Heart left ventricle (tissue), 16 donors: ENCODE data around the gene TTYH1. TPM values are rescaled to one million over a fixed set of nuclear protein-coding genes. Genes with fewer than 3 reads are reported as not detected.

Experiments used
- ATAC-seq, 4 donors: fragments of 200-7000 bp; cut with Tn5 transposase; one replicate each; pipeline ENCODE4 v1.9.1; 2020 to 2022; ENCODE audit warnings: moderate library complexity in 4 of 4, mild to moderate bottlenecking in 3 of 4, moderate number of reproducible peaks in 1 of 4
- DNase-seq, 5 donors: peaks; one replicate each; pipeline ENCODE4 v3.0.0-alpha.2; 2020
- H3K27ac ChIP-seq, 12 donors: fragments of 200-600 bp; sonication (generic) in 4 of 12; one replicate each; pipeline versions ENCODE4 v1.5.0 to v1.8.0; 2016 to 2022; ENCODE audit warnings: mild to moderate bottlenecking in 2 of 12
- H3K27me3 ChIP-seq, 9 donors: fragments of 200-600 bp; sonication (generic) in 2 of 9; one replicate each; pipeline versions ENCODE4 v1.5.1 to v1.8.0; 2016 to 2022; ENCODE audit warnings: mild to moderate bottlenecking in 3 of 9
- H3K36me3 ChIP-seq, 9 donors: fragments of 200-600 bp; sonication (generic) in 2 of 9; one replicate each; pipeline versions ENCODE4 v1.5.0 to v1.8.0; 2018 to 2022; ENCODE audit warnings: mild to moderate bottlenecking in 2 of 9
- H3K4me1 ChIP-seq, 12 donors: fragments of 200-600 bp; sonication (generic) in 4 of 12; one replicate each; pipeline versions ENCODE4 v1.5.0 to v1.8.0; 2016 to 2022; ENCODE audit warnings: mild to moderate bottlenecking in 3 of 12
- H3K4me3 ChIP-seq, 12 donors: fragments of 200-600 bp; sonication (generic) in 4 of 12; one replicate each; pipeline versions ENCODE4 v1.5.0 to v1.8.0; 2017 to 2022; ENCODE audit warnings: mild to moderate bottlenecking in 9 of 12, moderate library complexity in 4 of 12
- H3K9me3 ChIP-seq, 12 donors: fragments of 200-600 bp; sonication (generic) in 4 of 12; one replicate each; pipeline versions ENCODE4 v1.5.0 to v1.8.0; 2016 to 2022; ENCODE audit warnings: mild to moderate bottlenecking in 1 of 12
- POLR2A ChIP-seq, 2 donors: fragments of 450-650 bp; IDR thresholded peaks; one replicate each; pipeline ENCODE4 v1.6.1; 2017; ENCODE audit warnings: antibody characterized with exemption in 2 of 2, mild to moderate bottlenecking in 2 of 2, moderate library complexity in 2 of 2
- WGBS, 4 donors: extraction: QIAGEN DNeasy Blood & Tissue Kit in 2 of 4; methylation state at CpG; one replicate each; pipeline versions ENCODE4 v1.1.5 to v1.1.7; 2013 to 2018; 5-methylcytosine and 5-hydroxymethylcytosine counted together
- intact Hi-C, 10 donors: fragments of 100-400 bp; cut with DNase I; formaldehyde crosslinking; loops; one replicate each; pipeline versions ENCODE4 v1.11.1 to v1.14.2; 2022
- polyA plus RNA-seq, 2 donors: library from polyadenylated mRNA; stranded (reverse); fragments of 200-250 nt; gene quantifications; one replicate each; pipeline ENCODE4 v1.2.3, GENCODE V29; 2013
- total RNA-seq, 9 donors: library from RNA; depleted of rRNA in 2 of 9; stranded (reverse); fragments of >200 nt in 2 of 9; fragmentation: NEBNext Ultra II Directional in 3 of 9; extraction: Animal tissue kit (Norgen Biotek cat#: 25700) in 3 of 9; gene quantifications; one replicate each; pipeline versions ENCODE4 v1.1.0 to v1.2.4, GENCODE V29; 2016 to 2023
- TF ChIP-seq, protein P1 (sequence below), 12 donors: fragments of 200-600 bp; sonication (generic) in 4 of 12; IDR thresholded peaks; one replicate each; pipeline versions ENCODE4 v1.5.0 to v1.8.0; 2018 to 2022; ENCODE audit warnings: antibody characterized with exemption in 12 of 12, mild to moderate bottlenecking in 5 of 12
- donor health status: ischemic (EF 13 %, LVEDD 7.1; RV severe dilation, severe dysfunction).
- donor health status: healthy with polysubstance abuse.
- donor health status: DM: no; HTN: yes; CAD: no.
- donor health status: DM: no; HTN: no; CAD: no.
- donor health status: ischemic (EF 25% LVEDD 6.9; RV normal size, moderate dysfunction).
- donor health status: ischemic (EF 25% LVEDD 5.7; RV mildly dilated, moderate dysfunction).
- donor health status: healthy.
- donor health status: DM: yes; HTN: yes; CAD: no.
- donor health status: ischemic (EF 35%, LVEDD 5.7; RV mildly dilated, moderate dysfunction).
- donor health status: nonischemic (EF 11% LVEDD 7.7; RV severe dilation, severe dysfunction).
- donor health status: DM: yes; HTN: yes; CAD: no.
- donor health status: PGD.
- donor health status: ischemic (EF 29% LVEDD 5.4; RV normal size, mild dysfunction).
- donor health status: nonischemic (EF 23%, LVEDD 6.1; RV moderate dilation, normal function).

The TTYH1 gene
- total and polyA plus RNA-seq, 11 donors, result 0.46 to 6.9 (median 1.1) TPM

DNA sequence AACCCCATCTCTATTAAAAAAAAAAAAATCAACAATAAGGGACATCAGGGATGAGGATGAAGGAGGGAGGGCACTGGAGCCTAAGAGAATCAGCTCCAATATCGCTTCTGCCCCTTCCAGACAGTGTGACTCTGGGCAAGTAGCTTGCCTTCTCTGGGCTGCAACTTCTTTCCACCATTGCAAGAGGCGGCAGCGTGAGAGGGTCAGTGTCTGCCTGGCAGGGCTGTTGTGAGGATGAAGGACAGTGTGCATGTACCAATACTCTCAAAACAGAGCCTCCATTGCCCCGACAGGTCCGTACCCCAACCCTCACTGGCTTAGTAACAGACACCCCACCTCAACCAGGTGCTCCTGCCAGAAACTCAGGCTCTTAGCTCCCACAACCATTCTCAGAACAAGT lies 18.4 kb downstream of the TTYH1 start:
- H3K9me3 ChIP-seq, result no peaks in the 10 kb centered on the region
- H3K27me3 ChIP-seq, result peaks cover 5 to 32% (median 16%) of the 10 kb centered on the region in 9 donors
- no peak for TF ChIP-seq POLR2A (IDR thresholded peaks at IDR 0.05)
- TF ChIP-seq, protein P1, sequence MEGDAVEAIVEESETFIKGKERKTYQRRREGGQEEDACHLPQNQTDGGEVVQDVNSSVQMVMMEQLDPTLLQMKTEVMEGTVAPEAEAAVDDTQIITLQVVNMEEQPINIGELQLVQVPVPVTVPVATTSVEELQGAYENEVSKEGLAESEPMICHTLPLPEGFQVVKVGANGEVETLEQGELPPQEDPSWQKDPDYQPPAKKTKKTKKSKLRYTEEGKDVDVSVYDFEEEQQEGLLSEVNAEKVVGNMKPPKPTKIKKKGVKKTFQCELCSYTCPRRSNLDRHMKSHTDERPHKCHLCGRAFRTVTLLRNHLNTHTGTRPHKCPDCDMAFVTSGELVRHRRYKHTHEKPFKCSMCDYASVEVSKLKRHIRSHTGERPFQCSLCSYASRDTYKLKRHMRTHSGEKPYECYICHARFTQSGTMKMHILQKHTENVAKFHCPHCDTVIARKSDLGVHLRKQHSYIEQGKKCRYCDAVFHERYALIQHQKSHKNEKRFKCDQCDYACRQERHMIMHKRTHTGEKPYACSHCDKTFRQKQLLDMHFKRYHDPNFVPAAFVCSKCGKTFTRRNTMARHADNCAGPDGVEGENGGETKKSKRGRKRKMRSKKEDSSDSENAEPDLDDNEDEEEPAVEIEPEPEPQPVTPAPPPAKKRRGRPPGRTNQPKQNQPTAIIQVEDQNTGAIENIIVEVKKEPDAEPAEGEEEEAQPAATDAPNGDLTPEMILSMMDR (IDR thresholded peaks at IDR 0.05), result no peak
- ATAC-seq (no peak), DNase-seq (no peak)
- no peak overlapping the region for H3K4me3 ChIP-seq
- WGBS, 4 donors, result 82 to 93% (median 92%) methylated on average over 5 of the region's 5 CpGs
- H3K4me1 ChIP-seq, result peaks cover 0 to 49% (median 25%) of the 10 kb centered on the region in 12 donors
- peaks cover 0 to 3% (median 0%) of the 10 kb centered on the region in 9 donors for H3K36me3 ChIP-seq
- H3K27ac ChIP-seq, result no peak overlapping the region
- intact Hi-C loops, result no loop called here

DNA sequence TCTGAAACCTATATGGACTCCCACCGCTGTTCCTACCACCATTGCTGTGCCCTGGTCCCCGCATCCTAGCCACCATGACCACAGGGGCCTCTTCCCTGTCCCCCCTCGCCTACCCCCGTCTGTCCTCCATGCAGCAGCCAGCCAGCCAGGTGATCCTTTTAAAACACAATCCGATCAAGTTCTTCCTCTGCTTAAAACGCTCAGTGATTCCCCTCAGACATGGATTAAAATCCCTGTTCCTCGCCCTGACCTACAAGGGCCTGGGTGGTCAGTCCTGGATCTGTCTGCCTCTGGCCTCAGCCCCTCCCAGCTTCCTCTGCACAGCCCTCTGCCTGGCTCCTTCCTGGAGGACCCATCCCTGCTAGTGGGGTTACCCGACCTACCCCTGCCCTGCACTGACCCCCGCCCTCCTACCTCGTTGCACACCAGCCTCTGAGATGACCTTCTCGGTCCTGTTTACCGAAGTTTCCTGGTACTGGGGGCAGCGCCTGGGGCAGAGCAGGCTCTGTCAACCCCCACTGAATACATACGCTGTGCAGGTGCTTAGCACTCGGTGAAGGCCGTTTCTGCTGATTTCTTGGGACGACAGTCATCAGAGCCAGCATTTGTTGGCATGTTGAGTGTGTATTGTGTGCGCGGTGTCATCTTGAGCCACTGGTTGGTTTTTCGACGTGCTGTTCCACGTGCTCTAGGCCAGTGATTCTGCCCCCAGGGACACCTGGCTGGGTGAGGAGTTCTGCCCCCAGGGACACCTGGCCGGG lies 19.0 kb downstream of the TTYH1 start:
- DNase-seq (no peak), ATAC-seq (no peak)
- Histone ChIP-seq H3K27ac (no peak overlapping the region), H3K36me3 (peaks cover 0 to 7% (median 0%) of the 10 kb centered on the region in 9 donors), H3K4me3 (no peak overlapping the region), H3K9me3 (no peaks in the 10 kb centered on the region), H3K4me1 (peaks cover 0 to 52% (median 25%) of the 10 kb centered on the region in 12 donors), H3K27me3 (peaks cover 5 to 26% (median 10%) of the 10 kb centered on the region in 9 donors)
- TF ChIP-seq POLR2A (IDR thresholded peaks at IDR 0.05), result no peak
- TF ChIP-seq, protein P1 (IDR thresholded peaks at IDR 0.05), result no peak
- intact Hi-C loops, result no loop called here
- 52 to 61% (median 53%) methylated on average over 18 to 23 of the region's 23 CpGs for WGBS, 4 donors

DNA sequence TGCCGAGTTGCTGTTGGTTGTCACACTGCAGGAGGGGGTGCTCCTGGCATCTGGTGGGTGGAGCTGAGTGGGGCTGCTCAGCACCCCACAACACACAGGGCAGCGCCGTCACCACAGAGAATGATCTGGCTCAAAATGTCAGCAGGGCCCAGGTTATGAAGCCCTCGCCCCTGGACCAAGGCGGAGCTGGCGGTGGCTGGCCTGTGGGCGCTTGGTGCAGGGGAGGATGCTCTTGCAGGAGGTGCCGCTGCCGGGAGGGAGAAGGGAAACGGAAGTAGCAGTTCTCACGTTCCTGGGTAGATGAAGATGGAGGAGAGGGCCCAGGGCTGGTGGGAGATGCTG lies 19.6 kb downstream of the TTYH1 start:
- ATAC-seq (no peak), DNase-seq (peak in 1 of 5 donors; percentile 33)
- Histone ChIP-seq H3K27ac (no peak overlapping the region), H3K9me3 (no peaks in the 10 kb centered on the region), H3K4me3 (no peak overlapping the region), H3K27me3 (peaks cover 5 to 26% (median 10%) of the 10 kb centered on the region in 9 donors), H3K36me3 (peaks cover 0 to 7% (median 0%) of the 10 kb centered on the region in 9 donors), H3K4me1 (peaks cover 0 to 54% (median 25%) of the 10 kb centered on the region in 12 donors)
- WGBS, 4 donors, result 36 to 45% (median 40%) methylated on average over 11 of the region's 11 CpGs
- TF ChIP-seq, protein P1 (IDR thresholded peaks at IDR 0.05), result no peak
- TF ChIP-seq POLR2A (IDR thresholded peaks at IDR 0.05), result no peak
- intact Hi-C loops, result loop anchor here in 1 of 10 donors (5.0 kb wide), 1 partner anchor 42 kb away; no protein-coding TSS in a partner anchor

DNA sequence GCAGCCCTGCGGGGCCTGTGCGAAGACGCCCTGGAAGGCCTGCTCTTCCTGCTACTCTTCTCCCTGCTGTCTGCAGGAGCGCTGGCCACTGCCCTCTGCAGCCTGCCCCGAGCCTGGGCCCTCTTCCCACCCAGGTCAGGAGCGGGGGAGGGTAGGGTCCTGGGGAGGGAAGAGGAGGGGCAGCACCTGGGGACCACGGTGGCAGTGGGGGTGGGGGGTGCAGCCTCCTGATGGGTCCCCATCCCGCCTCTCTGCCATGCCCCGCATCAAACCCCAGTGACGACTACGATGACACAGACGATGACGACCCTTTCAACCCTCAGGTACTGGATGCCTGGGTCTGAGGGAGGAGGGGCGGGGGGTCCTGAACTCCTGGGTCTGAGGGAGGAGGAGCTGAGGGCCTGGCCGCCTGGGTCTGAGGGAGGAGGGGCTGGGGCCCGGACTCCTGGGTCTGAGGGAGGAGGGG lies 20.3 kb downstream of the TTYH1 start:
- H3K36me3 ChIP-seq, result peaks cover 0 to 13% (median 0%) of the 10 kb centered on the region in 9 donors
- H3K4me1 ChIP-seq, result peaks cover 0 to 46% (median 20%) of the 10 kb centered on the region in 12 donors
- no peak overlapping the region for H3K4me3 ChIP-seq
- peaks cover 0 to 20% (median 5%) of the 10 kb centered on the region in 9 donors for H3K27me3 ChIP-seq
- 29 to 42% (median 35%) methylated on average over 10 to 16 of the region's 16 CpGs for WGBS, 4 donors
- ATAC-seq (peak in 2 of 4 donors; percentile 2 to 7), DNase-seq (peak in 1 of 5 donors; percentile 21)
- H3K9me3 ChIP-seq, result no peaks in the 10 kb centered on the region
- intact Hi-C loops, result loop anchor here in 1 of 10 donors (5.0 kb wide), 1 partner anchor 42 kb away; no protein-coding TSS in a partner anchor
- H3K27ac ChIP-seq, result no peak overlapping the region
- TF ChIP-seq, protein P1 (IDR thresholded peaks at IDR 0.05), result no peak
- no peak for TF ChIP-seq POLR2A (IDR thresholded peaks at IDR 0.05)
